Measurements from ENCODE around the gene PIAS1.

GRCh38 chr15:68034719-68035293 lies 19.3 kb upstream of the PIAS1 start:
- TF ChIP-seq CTCF (IDR thresholded peaks at IDR 0.05), result no peak
- TF ChIP-seq EP300 (IDR thresholded peaks at IDR 0.05), result no peak
- no peak for TF ChIP-seq POLR2A (IDR thresholded peaks at IDR 0.05; ENCODE audit: low read depth)
